LNCAP (cell line): ENCODE measurements around the gene OR52L1.

Source experiments
- CTCF ChIP-seq: fragments of 450-650 bp; IDR thresholded peaks from 2 replicates; pipeline ENCODE4 v1.5.1; 2017; ENCODE audit warnings: mild to moderate bottlenecking

The OR52L1 gene

GRCh38 chr11:5983443-5983842, 3.3 kb downstream of the OR52L1 start:
- no peak for TF ChIP-seq CTCF

GRCh38 chr11:5973530-5973929, 13.3 kb downstream of the OR52L1 start:
- no peak for TF ChIP-seq CTCF

- TF ChIP-seq CTCF = no peak
These were observed 18.4 kb downstream of the OR52L1 start, which contains the start of gene OR56A5 for GRCh38 chr11:5968394-5968793. Gene OR56A5, minus strand, starts transcription at chr11:5968494. Its CDS starts 0 bp downstream, at chr11:5968494.

- TF ChIP-seq CTCF = no peak
These were observed 19.1 kb downstream of the OR52L1 start for GRCh38 chr11:5967708-5968107.

GRCh38 chr11:5966958-5967357, 19.8 kb downstream of the OR52L1 start:
- no peak for TF ChIP-seq CTCF

- TF ChIP-seq CTCF = no peak
These were observed 31.2 kb downstream of the OR52L1 start for GRCh38 chr11:5955586-5955985.

GRCh38 chr11:5941951-5942350, 44.8 kb downstream of the OR52L1 start, which contains the start of gene OR56A3:
Gene OR56A3, plus strand, starts transcription at chr11:5942251. Its CDS starts 5,096 bp downstream, at chr11:5947347.
- TF ChIP-seq CTCF = no peak

GRCh38 chr11:5940748-5941147, 46.0 kb downstream of the OR52L1 start:
- TF ChIP-seq CTCF = no peak
